Left ventricle myocardium superior (tissue), 1 donor: ENCODE measurements around the gene ZNF652. TPM values are rescaled to one million over a fixed set of nuclear protein-coding genes. Genes with fewer than 3 reads are reported as not detected.
"Not testable (repeated sequence)": the region's sequence is repeated elsewhere in the genome, so short reads cannot be mapped to it uniquely, and the experiment has no call there.

ENCODE experiments used
- ATAC-seq: fragments of 200-7000 bp; cut with Tn5 transposase; one replicate; pipeline ENCODE4 v1.9.1; 2020; ENCODE audit warnings: mild to moderate bottlenecking, moderate library complexity
- DNase-seq: peaks from one replicate; pipeline ENCODE4 v3.0.0-alpha.2; 2020
- intact Hi-C: fragments of 100-400 bp; cut with micrococcal nuclease; formaldehyde crosslinking; loops from one replicate; pipeline ENCODE4 v1.11.0; 2022
- total RNA-seq: library from RNA; stranded (reverse); fragmentation: NEBNext Ultra II Directional; extraction: Animal tissue kit (Norgen Biotek cat#: 25700); gene quantifications from one replicate; pipeline ENCODE4 v1.2.1, GENCODE V29; 2021
- donor health status: DM: no; HTN: yes; CAD: no; lungs with severe emphysema.

The ZNF652 gene
- total RNA-seq, 1 donor from 2014 or later = 19.2 TPM

GRCh38 chr17:49388290-49388640, 26.2 kb upstream of the ZNF652 start:
- no peak for ATAC-seq
- no peak for DNase-seq
- intact Hi-C loops = no loop called here

- intact Hi-C loops = no loop called here
- DNase-seq (no peak), ATAC-seq (no peak)
Measured at GRCh38 chr17:49387498-49388289, 25.6 kb upstream of the ZNF652 start.

- ATAC-seq (no peak), DNase-seq (no peak)
- intact Hi-C loops = no loop called here
Measured at GRCh38 chr17:49386373-49386772, 24.3 kb upstream of the ZNF652 start.

- DNase-seq (no peak), ATAC-seq (no peak)
- intact Hi-C loops = no loop called here
Measured at GRCh38 chr17:49384951-49385350, 22.9 kb upstream of the ZNF652 start.

- intact Hi-C loops = no loop called here
- DNase-seq = no peak
- no peak for ATAC-seq
Measured at GRCh38 chr17:49383060-49383459, 21.0 kb upstream of the ZNF652 start.

- DNase-seq = peak; percentile 48
- peak; percentile 59 for ATAC-seq
- intact Hi-C loops = no loop called here
Measured at GRCh38 chr17:49382556-49382955, 20.5 kb upstream of the ZNF652 start.

- intact Hi-C loops = no loop called here
- no peak for DNase-seq
Measured at GRCh38 chr17:49381793-49382192, 19.7 kb upstream of the ZNF652 start.

GRCh38 chr17:49381033-49381432, 19.0 kb upstream of the ZNF652 start:
- intact Hi-C loops = no loop called here
- ATAC-seq (no peak), DNase-seq (no peak)

More at GRCh38 chr17:49381793-49382192, 19.7 kb upstream of the ZNF652 start:
- no peak for ATAC-seq

GRCh38 chr17:49379926-49380325, 17.9 kb upstream of the ZNF652 start:
- no peak for ATAC-seq

GRCh38 chr17:49378311-49378710, 16.3 kb upstream of the ZNF652 start:
- DNase-seq = no peak
- ATAC-seq = no peak
- intact Hi-C loops = no loop called here

More at GRCh38 chr17:49379926-49380325, 17.9 kb upstream of the ZNF652 start:
- intact Hi-C loops = no loop called here
- DNase-seq = no peak

- ATAC-seq (no peak), DNase-seq (no peak)
- intact Hi-C loops = no loop called here
Measured at GRCh38 chr17:49375544-49375943, 13.5 kb upstream of the ZNF652 start.

- intact Hi-C loops = no loop called here
- no peak for ATAC-seq
- no peak for DNase-seq
Measured at GRCh38 chr17:49373115-49373514, 11.1 kb upstream of the ZNF652 start.

GRCh38 chr17:49372425-49372824, 10.4 kb upstream of the ZNF652 start:
- no peak for DNase-seq
- ATAC-seq = no peak
- intact Hi-C loops = no loop called here

- intact Hi-C loops = no loop called here
- no peak for DNase-seq
- no peak for ATAC-seq
Measured at GRCh38 chr17:49370971-49371834, 9.2 kb upstream of the ZNF652 start.

- ATAC-seq = no peak
- intact Hi-C loops = no loop called here
- no peak for DNase-seq
Measured at GRCh38 chr17:49369760-49370159, 7.7 kb upstream of the ZNF652 start.

GRCh38 chr17:49369089-49369488, 7.0 kb upstream of the ZNF652 start:
- DNase-seq (no peak), ATAC-seq (no peak)
- intact Hi-C loops = no loop called here

GRCh38 chr17:49365667-49366066, 3.6 kb upstream of the ZNF652 start:
- no peak for DNase-seq
- no peak for ATAC-seq
- intact Hi-C loops = no loop called here

- ATAC-seq, intact Hi-C loops, DNase-seq: not testable (repeated sequence)
Measured at GRCh38 chr17:49365126-49365525, 3.1 kb upstream of the ZNF652 start.

GRCh38 chr17:49364119-49364518, 2.1 kb upstream of the ZNF652 start:
- DNase-seq (no peak), ATAC-seq (no peak)
- intact Hi-C loops = no loop called here

GRCh38 chr17:49363251-49363650, 1.2 kb upstream of the ZNF652 start:
- ATAC-seq = no peak
- intact Hi-C loops = no loop called here
- DNase-seq = no peak
